GM18867 (cell line): ENCODE data around the gene PARVB.

Source experiments
- ATAC-seq: cut with Tn5 transposase; IDR thresholded peaks from one replicate; pipeline ENCODE4 v1.9.1; 2021; ENCODE audit warnings: mild to moderate bottlenecking, moderate library complexity; ENCODE audit not compliant: unreplicated experiment

PARVB gene

DNA sequence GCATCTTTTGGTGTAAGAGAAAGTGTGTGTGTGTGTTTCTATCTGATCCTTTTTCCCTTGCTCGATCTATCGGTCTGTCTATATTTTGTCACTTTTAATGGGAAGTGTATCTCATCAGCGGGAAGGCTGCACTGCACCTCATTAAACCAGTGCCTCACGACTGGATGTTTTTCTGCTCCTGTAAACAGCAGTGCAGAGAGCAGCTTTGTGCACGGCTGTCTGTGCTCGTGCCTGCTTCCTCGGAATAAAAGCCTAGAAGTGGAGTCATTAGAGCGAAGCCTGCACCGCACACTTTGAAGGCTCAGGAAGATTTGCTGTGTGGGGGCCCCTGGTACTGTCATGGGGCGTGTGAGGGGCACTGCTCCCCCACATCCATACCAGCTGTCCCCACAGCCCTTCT is 129.6 kb downstream of the PARVB start:
- ATAC-seq: no peak

DNA sequence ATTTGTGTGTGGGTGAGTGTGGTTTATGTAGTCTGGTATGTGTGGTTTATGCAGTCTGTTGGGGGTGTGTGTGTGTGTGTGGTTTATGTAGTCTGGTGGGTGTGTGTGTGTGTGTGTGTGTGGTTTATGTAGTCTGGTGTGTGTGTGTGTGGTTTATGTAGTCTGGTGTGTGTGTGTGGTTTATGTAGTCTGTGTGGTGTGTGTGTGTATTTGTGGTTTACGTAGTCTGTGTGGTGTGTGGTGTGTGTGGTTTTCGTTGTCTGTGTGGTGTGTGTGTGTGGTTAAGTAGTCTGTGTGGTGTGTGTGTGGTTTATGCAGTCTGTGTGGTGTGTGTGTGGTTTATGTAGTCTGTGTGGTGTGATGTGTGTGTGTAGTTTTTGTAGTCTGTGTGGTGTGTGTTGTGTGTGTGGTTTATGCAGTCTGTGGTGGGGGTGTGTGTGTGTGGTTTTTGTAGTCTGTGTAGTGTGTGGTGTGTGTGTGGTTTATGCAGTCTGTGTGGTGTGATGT is 130.4 kb downstream of the PARVB start:
- no peak for ATAC-seq

DNA sequence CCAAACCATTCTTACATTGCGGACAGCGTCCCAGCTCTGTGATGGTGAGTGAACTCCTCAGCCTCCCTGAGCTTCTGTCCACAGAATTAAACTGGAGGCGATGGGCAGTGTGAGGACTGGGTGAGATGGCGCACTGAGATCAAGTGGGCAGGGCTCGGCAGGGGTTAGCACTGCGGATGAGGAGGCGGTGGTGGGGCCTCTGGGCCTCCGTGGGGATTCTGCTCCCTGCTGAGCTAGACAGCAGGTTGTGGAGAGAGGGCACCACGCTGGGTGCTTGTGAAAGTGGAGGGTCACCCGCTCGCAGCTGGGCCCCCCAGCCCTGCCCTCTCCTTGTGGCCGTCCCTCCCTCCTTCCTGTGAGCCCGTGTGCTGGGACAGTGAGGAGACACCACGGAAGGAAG is 131.0 kb downstream of the PARVB start:
- no peak for ATAC-seq

DNA sequence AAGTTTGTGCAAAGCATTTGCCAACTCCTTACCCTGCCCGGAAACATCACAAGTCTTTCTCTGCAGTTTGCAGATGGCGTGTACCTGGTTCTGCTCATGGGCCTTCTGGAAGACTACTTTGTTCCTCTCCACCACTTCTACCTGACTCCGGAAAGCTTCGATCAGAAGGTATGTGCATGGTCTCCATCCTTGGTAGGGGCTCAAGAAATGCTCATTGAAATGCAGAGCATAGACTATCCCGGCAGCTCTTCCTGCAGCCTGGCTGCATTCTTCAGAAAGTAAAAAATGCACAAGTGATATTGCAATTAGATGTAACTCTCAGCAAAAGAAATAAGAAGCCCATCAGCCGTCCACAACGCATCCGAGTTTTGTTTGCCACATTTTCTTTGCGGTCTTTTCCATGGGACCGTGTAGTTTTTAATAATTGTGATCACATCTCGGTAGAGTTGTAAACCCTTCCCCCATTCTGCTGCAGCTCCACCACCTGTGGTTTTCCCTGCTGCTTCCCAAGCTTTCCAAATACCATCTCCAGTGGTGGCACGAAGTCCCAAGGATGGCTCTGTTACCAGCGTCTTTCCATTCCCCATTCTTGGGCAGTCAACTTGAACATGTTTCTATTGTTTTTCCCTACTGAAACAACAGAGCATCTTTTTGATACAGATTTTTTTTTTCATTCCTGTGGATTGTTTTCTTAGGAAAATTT is 134.0 kb downstream of the PARVB start:
- ATAC-seq: no peak

DNA sequence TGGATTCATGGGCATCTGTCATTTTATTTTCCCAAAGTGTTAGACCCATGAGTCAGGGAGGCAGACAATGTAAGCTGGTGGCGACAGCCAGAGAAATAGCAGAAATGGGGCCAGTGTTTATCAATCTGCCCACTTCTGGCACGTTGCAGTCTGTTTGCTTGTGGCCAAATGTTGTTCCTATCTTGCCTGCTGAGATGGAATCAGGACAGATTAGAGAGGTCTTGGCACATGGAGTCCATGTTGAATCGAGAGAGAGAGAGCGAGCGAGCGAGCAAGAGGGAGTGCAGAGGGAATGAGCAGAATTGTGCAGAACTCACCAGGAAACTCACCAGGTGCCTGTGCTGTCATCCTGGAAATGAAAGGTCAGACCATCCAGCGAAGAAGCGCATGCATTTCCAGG is 134.7 kb downstream of the PARVB start:
- no peak for ATAC-seq

DNA sequence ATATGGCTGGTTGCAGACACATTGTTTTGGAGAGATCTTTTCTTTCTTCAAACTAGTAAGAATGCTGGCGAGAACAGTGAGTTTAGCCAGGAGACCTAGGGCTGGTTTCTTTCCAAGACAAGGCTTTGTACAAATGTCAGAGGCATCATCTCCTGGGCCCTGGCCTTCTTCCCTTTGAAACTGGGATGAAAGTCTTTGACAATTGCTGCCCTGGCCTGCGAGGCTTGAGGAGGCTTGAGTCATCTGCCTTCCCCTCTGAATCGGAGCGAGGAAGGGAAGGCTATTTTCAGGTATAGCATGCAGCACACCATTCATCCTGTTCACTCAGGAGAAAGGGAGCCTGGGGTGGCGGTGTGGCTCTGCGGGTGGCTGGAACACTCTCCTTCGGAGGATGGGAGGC is 135.1 kb downstream of the PARVB start:
- ATAC-seq: no peak

DNA sequence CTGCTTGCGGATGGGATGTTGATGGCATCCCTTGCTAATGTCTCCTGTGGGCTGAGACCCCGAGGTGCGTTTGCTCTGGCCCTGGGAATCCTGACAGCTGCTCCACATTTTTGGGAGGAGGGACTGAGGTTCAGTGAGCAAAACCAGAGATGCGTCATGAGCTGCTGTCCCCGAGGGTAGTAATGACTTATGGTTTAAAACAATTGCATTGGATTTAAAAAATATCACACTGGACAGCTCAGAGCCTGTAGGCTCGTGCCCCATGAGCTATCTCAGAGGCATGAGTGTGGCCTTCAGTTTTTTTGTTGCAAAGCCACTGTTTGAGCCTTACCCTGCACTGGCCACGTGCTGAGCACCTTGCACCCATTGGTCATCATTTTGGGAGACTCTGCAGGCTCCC is 135.7 kb downstream of the PARVB start:
- no peak for ATAC-seq

DNA sequence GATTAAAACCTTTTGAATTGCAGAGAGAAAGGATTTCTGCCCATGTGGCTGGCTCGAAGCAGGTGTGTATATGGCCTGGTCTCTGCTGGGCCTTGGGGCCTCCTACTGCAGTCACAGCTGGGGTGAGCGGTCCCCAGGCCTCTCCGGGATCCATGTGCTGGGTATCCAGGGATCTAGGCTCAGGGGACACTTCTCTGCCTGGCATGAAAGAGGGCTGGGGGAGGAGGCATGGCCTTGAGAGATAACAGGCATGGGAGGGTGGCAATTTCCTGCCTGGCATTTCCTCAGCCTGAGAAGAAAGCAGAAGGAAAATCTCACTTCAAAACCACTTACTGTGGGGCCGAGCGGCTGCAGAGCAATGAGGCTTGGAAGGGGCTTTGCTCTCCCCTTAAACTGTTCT is 136.3 kb downstream of the PARVB start:
- no peak for ATAC-seq

DNA sequence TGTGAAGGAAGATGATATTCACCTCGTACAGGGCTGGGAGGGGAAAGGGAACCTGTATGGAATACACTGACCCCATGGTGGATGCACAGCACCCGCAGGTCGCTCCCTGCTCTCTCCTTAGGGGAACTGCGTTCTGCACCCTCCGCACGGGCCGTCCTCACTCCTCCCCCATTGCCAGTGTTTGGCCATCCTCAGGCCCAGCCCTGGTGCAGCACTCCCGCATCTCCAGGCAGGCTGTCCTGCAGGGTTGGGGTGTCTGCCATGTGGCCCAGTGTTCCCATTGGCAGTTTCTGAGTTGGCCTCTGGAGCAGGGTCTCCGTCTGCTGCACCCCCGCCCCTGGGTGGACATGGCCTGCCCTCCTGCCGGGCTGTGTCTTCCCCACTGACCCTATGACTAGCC is 137.6 kb downstream of the PARVB start:
- ATAC-seq: no peak

DNA sequence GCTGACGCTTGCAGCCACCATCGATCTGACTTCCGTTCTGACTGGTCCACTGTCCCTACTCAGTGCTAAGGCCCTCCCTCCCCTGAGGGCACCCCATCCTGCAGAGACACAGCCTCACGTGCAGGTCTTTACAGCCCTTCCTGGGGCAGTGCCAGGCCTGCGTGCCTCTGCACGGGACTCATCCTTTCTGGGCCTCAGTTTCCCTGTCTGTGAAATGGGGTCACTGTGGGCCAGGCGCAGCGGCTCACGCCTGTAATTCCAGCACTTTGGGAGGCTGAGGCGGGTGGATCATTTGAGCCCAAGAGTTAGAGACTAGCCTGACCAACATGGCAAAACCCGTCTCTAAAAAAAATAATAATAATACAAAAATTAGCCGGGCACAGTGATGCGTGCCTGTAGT is 138.9 kb downstream of the PARVB start:
- ATAC-seq: no peak

DNA sequence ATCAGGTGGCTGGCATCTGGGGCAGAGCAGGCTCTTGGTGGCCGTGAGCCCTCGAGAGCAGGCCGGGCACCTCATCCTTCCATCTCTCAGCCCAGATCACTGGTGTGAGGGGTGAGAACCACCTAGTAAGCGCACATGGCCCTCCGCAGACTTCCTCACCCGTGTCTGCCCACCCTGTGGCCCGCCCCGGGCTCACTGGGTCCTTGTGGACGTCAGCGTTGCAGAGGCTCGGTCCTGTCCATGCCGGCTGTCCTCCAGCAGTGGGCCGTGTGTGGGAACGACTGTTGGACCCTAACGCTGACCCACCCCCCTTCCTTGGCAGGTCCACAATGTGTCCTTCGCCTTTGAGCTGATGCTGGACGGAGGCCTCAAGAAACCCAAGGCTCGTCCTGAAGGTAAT is 139.4 kb downstream of the PARVB start:
- no peak for ATAC-seq

DNA sequence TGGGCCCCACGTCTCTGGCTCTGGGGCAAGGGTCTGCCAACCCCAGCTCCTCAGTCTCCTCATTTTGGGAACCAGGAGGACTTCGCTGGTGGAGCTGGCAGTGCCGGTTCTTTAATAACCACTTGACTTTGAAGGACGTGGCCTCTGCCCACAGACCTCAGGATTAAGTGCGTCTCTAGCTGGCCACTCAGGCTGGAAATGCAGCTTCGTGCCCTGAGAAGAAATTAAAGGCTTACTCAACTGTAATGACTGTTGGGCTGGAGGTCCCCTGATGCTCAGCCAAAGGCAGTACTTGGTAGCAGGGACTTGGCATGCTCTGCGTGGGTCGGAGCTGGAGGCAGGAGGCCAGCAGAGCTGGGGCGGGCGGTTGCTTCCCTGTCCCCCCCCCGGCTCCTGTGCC is 139.9 kb downstream of the PARVB start:
- no peak for ATAC-seq

DNA sequence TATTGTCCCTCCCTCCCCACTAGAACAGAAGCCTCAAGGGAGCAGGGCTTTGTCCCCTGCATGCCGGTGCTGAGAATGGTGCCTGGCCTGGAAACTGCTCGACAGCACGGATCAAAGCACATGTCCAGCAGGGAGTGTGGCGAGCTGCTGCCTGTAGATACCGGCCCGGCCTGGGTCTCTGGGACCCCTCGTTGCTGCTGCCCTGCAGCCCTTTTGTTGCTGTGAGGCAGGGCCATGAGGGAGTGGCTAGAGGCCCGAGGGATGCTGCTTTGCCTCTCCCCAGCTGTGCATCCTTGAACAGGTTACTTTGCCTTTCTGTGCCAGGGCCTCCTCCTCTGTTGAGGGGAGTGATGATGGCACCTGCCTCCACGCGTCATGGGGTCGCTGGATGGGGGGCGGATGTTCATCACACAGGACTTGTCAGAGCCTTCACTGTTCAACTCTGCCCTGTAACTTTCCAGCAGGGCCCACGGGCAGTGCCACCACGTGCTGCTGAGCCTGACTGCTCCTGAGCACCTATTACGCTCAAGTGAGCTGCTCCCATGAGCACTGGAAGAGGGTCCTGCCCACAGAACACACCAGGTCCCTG is 141.3 kb downstream of the PARVB start:
- ATAC-seq: no peak

DNA sequence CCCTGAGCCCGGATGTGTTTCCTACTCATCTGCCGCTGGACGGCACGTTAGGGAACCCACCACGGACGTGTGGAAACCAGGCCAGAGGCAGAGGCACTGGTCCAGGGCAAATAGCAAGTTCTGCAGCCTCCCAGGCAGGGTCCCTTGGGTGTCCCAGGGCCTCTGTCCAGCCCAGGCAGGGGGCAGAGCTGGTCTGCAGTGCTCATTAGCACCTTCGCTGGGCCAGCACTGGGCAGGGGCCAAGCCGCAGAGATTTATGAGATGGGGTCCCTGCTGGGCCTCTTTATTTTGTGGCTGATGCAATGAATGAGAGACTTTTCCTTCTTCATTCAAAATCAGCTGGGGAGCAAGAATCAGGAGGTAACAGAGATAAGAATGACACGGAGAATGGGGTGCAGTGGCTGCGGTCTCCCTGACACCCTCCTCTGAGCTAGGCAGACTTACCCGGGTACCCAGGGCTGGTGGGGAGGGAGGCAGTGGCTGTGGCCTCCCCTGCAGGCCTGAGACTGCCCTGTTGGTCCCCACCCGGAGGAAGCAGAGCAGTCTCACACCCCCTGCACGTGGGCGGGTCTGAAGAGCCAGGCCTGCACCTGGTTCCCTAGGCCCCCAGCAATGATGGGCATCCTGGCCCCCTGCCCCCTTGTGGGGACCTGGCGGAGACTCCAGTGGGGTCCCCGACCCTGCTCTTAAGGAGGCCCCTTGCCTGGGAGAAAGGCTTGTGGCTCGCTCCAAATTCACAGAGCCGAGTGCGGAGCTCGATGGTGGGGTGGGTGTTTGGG is 142.6 kb downstream of the PARVB start:
- ATAC-seq: no peak

DNA sequence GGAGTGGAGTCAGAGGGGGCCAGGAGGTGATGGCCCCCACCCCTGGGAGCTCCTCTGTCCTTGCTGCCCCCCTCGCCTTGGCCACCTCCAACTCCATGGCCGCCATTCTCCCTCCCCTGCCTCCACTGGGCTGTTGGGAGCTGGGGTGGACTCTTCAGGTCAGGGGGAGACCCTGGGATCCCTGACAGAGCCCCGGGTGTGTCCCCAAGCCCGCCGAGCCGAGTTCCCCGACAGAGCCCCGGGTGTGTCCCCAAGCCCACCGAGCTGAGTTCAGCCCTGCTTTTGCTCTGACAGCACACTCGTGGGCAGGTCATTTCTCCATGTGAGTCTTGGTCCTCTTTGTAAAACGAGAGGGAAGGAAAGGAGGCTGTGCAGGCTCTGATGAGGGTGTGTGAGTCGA is 143.4 kb downstream of the PARVB start:
- no peak for ATAC-seq

DNA sequence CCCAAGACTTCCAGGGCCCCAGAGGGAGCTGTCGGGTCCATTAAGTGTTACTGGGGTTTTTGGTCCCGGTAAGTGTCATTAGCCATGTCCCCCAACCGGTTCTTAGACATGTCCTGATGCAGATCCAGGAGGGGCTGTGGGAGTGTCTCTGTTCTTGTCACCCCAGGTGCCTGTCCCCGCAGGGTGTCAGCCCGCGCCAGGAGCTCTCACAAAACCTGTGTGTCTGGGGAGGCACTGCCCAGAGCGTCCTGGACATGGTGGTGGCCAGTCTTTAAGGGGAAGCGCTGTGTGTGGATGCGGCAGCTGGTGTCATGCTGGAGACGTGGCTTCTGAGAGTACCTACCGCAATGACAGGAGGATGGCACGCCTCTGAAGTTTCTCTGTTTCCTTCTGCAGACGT is 144.1 kb downstream of the PARVB start:
- no peak for ATAC-seq

DNA sequence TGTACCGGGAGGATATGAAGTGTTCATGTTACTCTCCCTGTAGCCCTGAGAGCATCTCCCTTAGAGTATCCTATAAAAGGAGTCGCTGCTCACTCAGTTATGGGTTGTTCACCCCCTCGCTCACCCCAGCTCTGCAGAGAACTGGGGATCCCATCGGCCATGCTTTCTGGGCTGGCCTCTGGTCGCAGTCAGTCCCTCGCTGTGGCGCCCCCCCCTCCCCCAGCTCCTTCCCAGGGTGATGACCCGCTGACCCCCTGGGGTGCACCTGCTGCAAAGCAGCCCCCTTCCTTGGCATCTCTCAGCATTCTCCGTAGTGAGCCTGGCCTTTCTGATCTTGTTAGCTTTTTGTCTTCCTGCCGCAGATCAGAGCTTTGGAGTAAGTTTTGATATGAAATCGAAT is 146.4 kb downstream of the PARVB start:
- ATAC-seq: no peak

DNA sequence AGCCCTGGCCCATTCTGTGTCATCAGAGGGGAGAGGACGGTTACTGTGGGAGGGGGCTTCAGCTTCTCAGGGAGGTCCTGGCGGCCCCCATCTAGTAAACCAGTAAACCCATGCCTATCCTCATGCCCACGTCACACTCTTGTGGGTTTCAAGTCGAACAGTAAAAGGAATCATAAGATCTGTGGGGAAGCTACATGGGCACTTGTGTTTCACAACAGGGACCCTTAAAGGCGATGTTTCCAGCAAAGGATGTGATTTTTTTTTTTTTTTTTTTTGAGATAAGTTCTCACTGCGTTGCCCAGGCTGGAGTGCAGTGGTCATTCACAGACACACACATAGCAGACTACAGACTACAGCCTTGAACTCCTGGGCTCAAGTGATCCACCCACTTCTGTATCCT is 147.5 kb downstream of the PARVB start:
- no peak for ATAC-seq

DNA sequence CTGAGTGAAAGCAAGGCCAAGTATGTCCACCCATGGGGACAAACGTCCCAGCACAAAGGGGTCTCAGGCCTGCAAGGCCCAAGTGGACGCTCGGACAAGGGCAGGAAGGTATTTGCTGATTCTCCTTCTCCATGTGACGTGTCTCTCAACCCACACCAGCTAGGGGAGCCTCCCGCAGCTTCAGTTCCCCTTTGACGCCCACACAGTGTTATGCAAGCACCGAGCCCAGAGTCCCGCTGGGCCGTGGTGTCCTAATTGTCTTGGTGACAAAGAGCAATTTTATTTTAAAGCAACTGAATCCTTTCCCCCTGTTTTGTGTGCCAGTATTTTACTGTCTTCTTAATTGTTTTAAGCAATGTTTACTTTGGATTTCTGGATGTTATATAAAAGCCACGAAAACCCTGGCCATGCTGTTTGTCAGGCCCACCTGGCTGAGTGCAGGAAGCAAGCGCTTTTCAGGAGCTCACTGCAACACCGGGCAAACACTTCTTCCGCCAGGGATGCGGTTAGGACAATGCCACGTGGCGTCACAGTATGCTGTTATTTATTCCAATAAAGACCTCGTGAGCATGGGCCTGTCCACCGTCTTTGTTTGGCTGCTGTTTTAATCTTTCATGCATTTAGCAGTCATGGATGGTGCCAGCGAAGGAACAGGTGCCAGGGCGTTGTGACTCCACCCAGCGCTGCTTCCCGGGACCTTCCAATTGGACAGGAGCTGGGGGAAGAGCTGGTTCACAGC is 148.4 kb downstream of the PARVB start:
- ATAC-seq: no peak

DNA sequence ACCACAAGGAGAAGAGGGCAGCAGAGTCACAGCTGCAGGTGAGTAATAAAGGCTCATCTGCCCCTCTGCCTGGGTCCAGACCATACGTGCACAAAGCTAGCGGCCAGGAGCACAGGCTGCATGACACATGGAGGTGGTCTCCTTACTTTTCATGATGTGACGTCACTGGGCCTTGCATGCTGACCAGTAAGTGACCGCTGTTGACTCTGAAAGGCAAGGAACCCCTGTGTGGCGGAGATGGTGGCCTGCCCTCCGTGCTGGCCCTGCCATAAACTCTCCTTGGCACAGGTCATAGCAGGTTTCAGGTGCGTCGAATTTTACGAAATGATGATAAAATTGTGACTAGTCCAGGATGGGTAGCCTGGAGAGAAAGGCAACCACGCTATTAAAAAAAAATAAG is 149.1 kb downstream of the PARVB start:
- no peak for ATAC-seq

DNA sequence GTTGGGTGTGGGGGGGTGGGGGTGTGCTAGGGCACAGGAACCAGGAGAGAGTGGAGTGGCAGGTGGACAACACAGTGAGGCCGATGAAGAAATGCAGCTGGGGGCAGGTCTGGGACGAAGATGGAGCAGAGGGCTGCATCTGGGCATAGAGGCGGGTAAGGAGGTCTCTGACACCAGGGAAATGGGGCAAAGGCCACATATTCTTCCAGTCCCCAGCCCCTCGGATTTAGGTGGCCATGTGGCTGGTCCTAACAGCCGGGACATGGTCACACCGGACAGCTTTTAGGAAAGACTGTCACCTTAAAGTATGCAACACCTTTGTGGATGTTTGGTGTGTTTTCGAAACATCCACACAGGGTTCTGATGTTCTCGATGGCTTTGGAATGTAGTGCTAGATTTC is 151.6 kb downstream of the PARVB start:
- ATAC-seq: no peak
